Kidney epithelial cell (primary cell): Measurements from ENCODE around the gene SLC17A2. TPM values are rescaled to one million over a fixed set of nuclear protein-coding genes. Genes with fewer than 3 reads are reported as not detected.
"Not testable (repeated sequence)": the region's sequence is repeated elsewhere in the genome, so short reads cannot be mapped to it uniquely, and the experiment has no call there.

Experiments
- DNase-seq: peaks from one replicate; pipeline ENCODE4 v3.0.0-alpha.2; 2010; ENCODE audit warnings: low read depth
- H3K27me3 ChIP-seq: 2 replicates; pipeline ENCODE4 v1.6.0; 2011; ENCODE audit warnings: low read length; ENCODE audit not compliant: control insufficient read depth, insufficient read depth
- H3K36me3 ChIP-seq: 2 replicates; pipeline ENCODE4 v1.5.1; 2011; ENCODE audit warnings: low read length; ENCODE audit not compliant: control insufficient read depth, insufficient read depth
- H3K4me3 ChIP-seq: 2 replicates; pipeline ENCODE4 v1.5.1; 2011; ENCODE audit warnings: low read depth, mild to moderate bottlenecking, control low read depth, low read length
- total RNA-seq: library from RNA; depleted of rRNA; stranded (reverse); fragments of >200 nt; gene quantifications from 2 replicates; pipeline ENCODE4 v1.2.3, GENCODE V29; 2015
- TF ChIP-seq, protein P1 (sequence below): IDR thresholded peaks from 2 replicates; pipeline ENCODE4 v1.5.1; 2011; ENCODE audit warnings: mild to moderate bottlenecking, moderate library complexity, low read length, control low read depth, inconsistent platforms; ENCODE audit not compliant: insufficient read depth, poor library complexity, severe bottlenecking

Gene SLC17A2
- total RNA-seq, 1 donor from 2014 or later: not detected

DNA sequence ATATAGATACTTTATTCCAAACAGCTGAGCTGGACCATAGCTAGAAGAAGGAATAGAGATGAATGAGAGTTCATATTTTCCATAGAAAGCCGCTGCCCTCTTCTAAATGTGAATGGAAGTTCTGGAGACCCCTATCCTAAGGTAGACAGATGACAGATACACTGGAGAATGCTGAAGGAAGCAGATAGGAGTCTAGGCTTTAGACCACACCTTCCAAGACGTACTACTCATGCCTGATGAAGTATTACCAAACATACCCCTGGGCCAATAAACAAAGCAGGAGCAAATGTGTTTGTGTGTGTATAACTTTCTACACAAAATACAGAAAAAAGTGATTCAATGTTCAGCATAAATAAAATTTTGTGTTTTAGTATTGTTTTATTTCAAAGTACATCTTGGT lies 9.1 kb upstream of the SLC17A2 start:
- H3K27me3 ChIP-seq: no peaks in the 10 kb centered on the region
- DNase-seq: no peak
- H3K4me3 ChIP-seq: no peak overlapping the region
- TF ChIP-seq, protein P1, sequence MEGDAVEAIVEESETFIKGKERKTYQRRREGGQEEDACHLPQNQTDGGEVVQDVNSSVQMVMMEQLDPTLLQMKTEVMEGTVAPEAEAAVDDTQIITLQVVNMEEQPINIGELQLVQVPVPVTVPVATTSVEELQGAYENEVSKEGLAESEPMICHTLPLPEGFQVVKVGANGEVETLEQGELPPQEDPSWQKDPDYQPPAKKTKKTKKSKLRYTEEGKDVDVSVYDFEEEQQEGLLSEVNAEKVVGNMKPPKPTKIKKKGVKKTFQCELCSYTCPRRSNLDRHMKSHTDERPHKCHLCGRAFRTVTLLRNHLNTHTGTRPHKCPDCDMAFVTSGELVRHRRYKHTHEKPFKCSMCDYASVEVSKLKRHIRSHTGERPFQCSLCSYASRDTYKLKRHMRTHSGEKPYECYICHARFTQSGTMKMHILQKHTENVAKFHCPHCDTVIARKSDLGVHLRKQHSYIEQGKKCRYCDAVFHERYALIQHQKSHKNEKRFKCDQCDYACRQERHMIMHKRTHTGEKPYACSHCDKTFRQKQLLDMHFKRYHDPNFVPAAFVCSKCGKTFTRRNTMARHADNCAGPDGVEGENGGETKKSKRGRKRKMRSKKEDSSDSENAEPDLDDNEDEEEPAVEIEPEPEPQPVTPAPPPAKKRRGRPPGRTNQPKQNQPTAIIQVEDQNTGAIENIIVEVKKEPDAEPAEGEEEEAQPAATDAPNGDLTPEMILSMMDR: no peak
- H3K36me3 ChIP-seq: no peaks in the 10 kb centered on the region

DNA sequence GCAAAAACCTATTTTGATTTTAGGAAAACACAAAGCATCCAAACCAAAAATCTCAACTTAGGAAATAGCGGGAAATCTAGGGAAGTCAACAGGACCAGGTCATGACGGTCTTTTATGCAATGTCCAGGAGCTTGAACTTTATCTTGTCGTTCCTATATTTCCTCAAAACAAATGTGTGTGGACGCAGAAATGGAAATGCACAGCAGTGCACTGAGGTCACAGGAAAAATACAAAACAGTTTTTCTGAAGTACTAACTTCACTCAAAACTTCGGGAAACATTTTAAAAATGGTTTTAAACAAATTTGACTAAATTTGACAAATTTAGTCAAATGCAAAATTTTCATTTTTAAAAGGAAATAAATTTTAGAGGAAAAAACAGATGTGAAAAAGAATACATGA lies 5.5 kb upstream of the SLC17A2 start:
- Histone ChIP-seq H3K36me3 (no peaks in the 10 kb centered on the region), H3K27me3 (no peaks in the 10 kb centered on the region), H3K4me3 (no peak overlapping the region)
- no peak for DNase-seq
- TF ChIP-seq, protein P1: no peak

DNA sequence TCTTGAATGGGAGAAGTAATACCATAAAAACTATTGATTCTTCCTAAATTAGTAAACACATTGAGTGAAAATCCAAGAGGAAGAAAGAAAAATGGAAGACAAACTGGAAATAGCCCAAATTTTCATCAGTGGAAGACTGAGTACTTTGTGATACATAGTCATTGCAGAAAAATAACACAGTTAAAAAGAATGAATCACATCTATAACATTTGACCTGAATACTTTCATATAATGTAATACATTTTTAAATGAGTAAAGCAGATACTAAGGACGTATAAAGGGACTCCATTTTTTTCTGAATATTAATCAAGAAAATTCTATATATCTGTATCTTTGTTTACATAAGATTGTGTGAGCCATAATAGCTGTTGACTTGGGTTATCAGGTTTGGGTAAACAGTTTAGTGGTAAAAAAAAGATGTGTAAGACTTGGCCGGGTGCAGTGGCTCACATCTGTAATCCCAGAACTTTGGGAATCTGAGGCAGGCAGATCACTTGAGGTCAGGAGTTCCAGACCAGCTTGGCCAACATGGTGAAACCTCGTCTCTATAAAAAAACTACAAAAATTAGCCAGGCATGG lies 4.3 kb upstream of the SLC17A2 start:
- TF ChIP-seq, protein P1: no peak
- H3K4me3 ChIP-seq: no peak overlapping the region
- H3K27me3 ChIP-seq: no peaks in the 10 kb centered on the region
- no peaks in the 10 kb centered on the region for H3K36me3 ChIP-seq
- no peak for DNase-seq

DNA sequence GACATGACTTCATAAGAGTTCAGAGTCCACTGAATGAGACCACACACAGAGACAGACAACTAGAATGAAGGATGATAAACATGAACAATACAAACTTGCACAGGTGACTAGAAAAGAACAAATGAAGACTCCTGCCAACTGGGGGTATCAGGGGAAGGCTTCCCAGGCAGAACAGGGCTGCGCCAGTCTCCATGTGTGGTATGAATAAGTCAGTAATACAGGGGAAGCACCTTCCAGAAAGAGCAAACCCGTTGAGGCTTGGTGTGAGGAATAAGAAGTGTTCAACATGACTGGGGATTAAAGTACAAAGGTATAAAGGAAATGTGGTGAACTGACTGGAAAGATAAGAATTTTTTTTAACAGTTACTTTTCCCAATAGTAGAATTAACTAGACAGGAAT lies 3.7 kb upstream of the SLC17A2 start:
- TF ChIP-seq, protein P1: no peak
- no peaks in the 10 kb centered on the region for H3K27me3 ChIP-seq
- H3K4me3 ChIP-seq: no peak overlapping the region
- no peak for DNase-seq
- H3K36me3 ChIP-seq: no peaks in the 10 kb centered on the region

DNA sequence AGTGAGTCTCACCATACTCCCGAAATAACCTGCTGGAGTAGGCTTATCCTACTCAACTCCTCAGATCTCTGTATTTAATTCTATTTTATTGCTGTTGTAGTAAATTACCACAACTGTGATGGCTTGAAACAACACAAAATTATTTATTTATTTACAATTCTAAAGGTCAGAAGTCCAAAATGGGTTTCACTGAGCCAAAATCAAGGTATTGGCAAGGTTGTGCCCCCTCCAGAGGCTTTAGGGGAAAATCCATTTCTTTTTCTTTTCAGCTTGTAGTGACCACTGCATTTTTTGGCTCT lies 869 bp upstream of the SLC17A2 start:
- DNase-seq: no peak
- H3K36me3 ChIP-seq: no peaks in the 10 kb centered on the region
- H3K4me3 ChIP-seq: no peak overlapping the region
- TF ChIP-seq, protein P1: no peak
- no peaks in the 10 kb centered on the region for H3K27me3 ChIP-seq

DNA sequence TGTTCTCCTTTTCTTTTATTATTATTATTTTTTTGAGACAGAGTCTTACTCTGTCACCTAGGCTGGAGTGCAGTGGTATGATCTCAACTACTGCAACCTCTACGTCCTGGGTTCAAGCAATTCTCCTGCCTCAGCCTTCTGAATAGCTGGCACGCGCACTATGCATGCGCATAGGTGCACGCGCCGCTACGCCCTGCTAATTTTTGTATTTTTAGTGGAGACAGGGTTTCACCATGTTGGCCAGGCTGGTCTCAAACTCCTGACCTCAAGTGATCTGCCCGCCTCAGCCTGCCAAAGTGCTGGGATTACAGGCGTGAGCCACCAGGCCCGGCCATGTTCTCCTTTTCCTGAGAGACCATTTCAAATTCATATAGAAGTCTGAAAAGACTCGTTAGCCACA lies 706 bp downstream of the SLC17A2 start:
- not testable (repeated sequence) for H3K27me3 ChIP-seq, DNase-seq, H3K36me3 ChIP-seq, H3K4me3 ChIP-seq
